ENCODE data around the gene FLNB.

DNA sequence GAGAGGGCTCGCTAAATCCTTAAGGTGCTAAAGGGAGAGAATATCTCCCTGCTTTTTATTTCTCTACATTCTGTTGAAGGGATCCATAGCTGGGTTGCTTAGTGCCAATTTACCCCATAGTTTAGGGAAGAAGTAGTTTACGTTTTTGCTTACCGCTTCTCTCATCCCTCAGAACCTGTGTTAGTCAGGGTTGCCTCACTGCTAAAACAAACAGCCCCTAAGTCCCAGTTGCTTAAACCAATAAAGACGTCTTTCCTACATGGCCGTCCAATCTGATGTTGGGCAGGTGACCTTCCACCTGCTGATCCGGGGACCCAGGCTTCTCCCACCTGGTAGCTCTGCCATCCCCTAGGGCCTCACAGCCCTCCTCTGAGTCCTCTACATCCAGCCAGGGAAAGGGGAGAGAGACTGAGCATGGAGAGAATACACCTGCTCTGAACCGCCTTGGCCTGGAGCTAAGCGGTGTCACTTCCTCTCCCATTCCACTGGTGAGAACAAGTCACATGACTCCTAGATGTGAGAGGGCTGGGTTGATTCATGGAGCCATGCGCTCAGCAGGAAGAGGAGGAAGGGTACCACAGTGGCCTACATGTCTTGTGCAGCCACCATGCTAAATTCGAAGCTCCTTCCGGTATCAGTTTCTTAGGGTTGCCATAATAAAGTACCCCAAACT lies 176.2 kb downstream of the FLNB start:
- TF ChIP-seq, protein P1, sequence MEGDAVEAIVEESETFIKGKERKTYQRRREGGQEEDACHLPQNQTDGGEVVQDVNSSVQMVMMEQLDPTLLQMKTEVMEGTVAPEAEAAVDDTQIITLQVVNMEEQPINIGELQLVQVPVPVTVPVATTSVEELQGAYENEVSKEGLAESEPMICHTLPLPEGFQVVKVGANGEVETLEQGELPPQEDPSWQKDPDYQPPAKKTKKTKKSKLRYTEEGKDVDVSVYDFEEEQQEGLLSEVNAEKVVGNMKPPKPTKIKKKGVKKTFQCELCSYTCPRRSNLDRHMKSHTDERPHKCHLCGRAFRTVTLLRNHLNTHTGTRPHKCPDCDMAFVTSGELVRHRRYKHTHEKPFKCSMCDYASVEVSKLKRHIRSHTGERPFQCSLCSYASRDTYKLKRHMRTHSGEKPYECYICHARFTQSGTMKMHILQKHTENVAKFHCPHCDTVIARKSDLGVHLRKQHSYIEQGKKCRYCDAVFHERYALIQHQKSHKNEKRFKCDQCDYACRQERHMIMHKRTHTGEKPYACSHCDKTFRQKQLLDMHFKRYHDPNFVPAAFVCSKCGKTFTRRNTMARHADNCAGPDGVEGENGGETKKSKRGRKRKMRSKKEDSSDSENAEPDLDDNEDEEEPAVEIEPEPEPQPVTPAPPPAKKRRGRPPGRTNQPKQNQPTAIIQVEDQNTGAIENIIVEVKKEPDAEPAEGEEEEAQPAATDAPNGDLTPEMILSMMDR (IDR thresholded peaks at IDR 0.05; ENCODE audit: control extremely low read depth in 1 of 3, insufficient read depth in 1 of 3, low read depth in 1 of 3, low read length in 3 of 3), result no peak
- TF ChIP-seq POLR2A (IDR thresholded peaks at IDR 0.05; ENCODE audit: control extremely low read depth in 1 of 2, low read depth in 2 of 2, low read length in 2 of 2) (no peak), POLR2AphosphoS5 (IDR thresholded peaks at IDR 0.05; ENCODE audit: low read depth, low read length) (no peak), FOSL1 (IDR thresholded peaks at IDR 0.05; ENCODE audit: insufficient read depth, low read depth, low read length) (no peak), HDAC2 (IDR thresholded peaks at IDR 0.05; ENCODE audit: borderline replicate concordance in 1 of 2, low read depth in 2 of 2, low read length in 2 of 2) (no peak)
